CD4-positive, alpha-beta T cell (primary cell): ENCODE measurements around the gene FGG. TPM values are rescaled to one million over a fixed set of nuclear protein-coding genes. Genes with fewer than 3 reads are reported as not detected.

Experiments
- ATAC-seq: fragments of 200-7000 bp; cut with Tn5 transposase; one replicate; pipeline ENCODE4 v1.10.0; 2022; ENCODE audit warnings: mild to moderate bottlenecking; ENCODE audit not compliant: poor library complexity
- CTCF ChIA-PET: fragments of 350-600 bp; sonication (Branson Sonifier 250); formaldehyde crosslinking; loops from one replicate; lab custom pipeline; 2021; ENCODE audit warnings: antibody characterized with exemption, inconsistent platforms; lab: Charles Lee
- POLR2A ChIA-PET: fragments of 350-600 bp; sonication (Branson Sonifier 250); formaldehyde crosslinking; loops from one replicate; lab custom pipeline; 2021; ENCODE audit warnings: antibody characterized with exemption, inconsistent platforms; lab: Charles Lee
- DNase-seq, 14 experiments: peaks; one replicate each; pipeline ENCODE4 v3.0.0-alpha.2; 2013 to 2020; ENCODE audit warnings: mixed read lengths in 2 of 14
- H3K27ac ChIP-seq, 2 donors: one replicate each; pipeline versions ENCODE4 v1.5.1 to v1.7.0; 2013; ENCODE audit warnings: low read length in 2 of 2, low read depth in 1 of 2, mild to moderate bottlenecking in 1 of 2
- H3K27me3 ChIP-seq, 2 experiments: 1 replicate in 1 of 2; 2 replicates in 1 of 2; pipeline versions ENCODE4 v1.6.1 to v1.7.0; 2013; ENCODE audit warnings: low read length in 2 of 2, control low read depth in 1 of 2, mild to moderate bottlenecking in 1 of 2, moderate library complexity in 1 of 2; ENCODE audit not compliant: insufficient read depth in 2 of 2, control insufficient read depth in 1 of 2
- H3K36me3 ChIP-seq: one replicate; pipeline ENCODE4 v1.6.1; 2013; ENCODE audit warnings: low read length, control low read depth; ENCODE audit not compliant: insufficient read depth
- H3K4me1 ChIP-seq: one replicate; pipeline ENCODE4 v1.6.1; 2013; ENCODE audit warnings: low read length, control low read depth; ENCODE audit not compliant: insufficient read depth
- H3K4me3 ChIP-seq: one replicate; pipeline ENCODE4 v1.5.1; 2013; ENCODE audit warnings: mild to moderate bottlenecking, low read length, moderate library complexity
- H3K9me3 ChIP-seq, 2 experiments: 1 replicate in 1 of 2; 2 replicates in 1 of 2; pipeline versions ENCODE4 v1.6.1 to v1.7.0; 2013; ENCODE audit warnings: low read length in 2 of 2, mild to moderate bottlenecking in 2 of 2, control low read depth in 1 of 2, moderate library complexity in 1 of 2; ENCODE audit not compliant: control insufficient read depth in 1 of 2, insufficient read depth in 1 of 2
- H3K27ac Mint-ChIP-seq: one replicate; pipeline ENCODE4 v1.8.0; 2020; ENCODE audit warnings: mixed read lengths
- H3K27me3 Mint-ChIP-seq: one replicate; pipeline ENCODE4 v1.8.0; 2021; ENCODE audit warnings: mixed read lengths
- H3K36me3 Mint-ChIP-seq: one replicate; pipeline ENCODE4 v1.8.0; 2021; ENCODE audit warnings: low read depth, mixed read lengths
- H3K4me1 Mint-ChIP-seq: one replicate; pipeline ENCODE4 v1.8.0; 2021; ENCODE audit warnings: low read depth, mixed read lengths
- H3K4me3 Mint-ChIP-seq: one replicate; pipeline ENCODE4 v1.8.0; 2020; ENCODE audit warnings: mild to moderate bottlenecking, mixed read lengths
- H3K9me3 Mint-ChIP-seq: one replicate; pipeline ENCODE4 v1.8.0; 2020; ENCODE audit warnings: mixed read lengths
- intact Hi-C, 2 experiments: fragments of 100-400 bp; cut with DNase I in 1 of 2; cut with micrococcal nuclease in 1 of 2; formaldehyde crosslinking; loops; one replicate each; pipeline versions ENCODE4 v1.15.1 to v1.9.0; 2023 to 2025; cut with DNase I, micrococcal nuclease
- total RNA-seq, 174 experiments: library from RNA in 2 of 174; stranded (reverse) in 2 of 174; gene quantifications; one replicate each; pipeline ENCODE4 v1.2.3 and lab custom pipeline; 2021 to 2026
- TF ChIP-seq, protein P1 (sequence below): fragments of 200-600 bp; IDR thresholded peaks from one replicate; pipeline ENCODE4 v1.8.0; 2022; ENCODE audit warnings: antibody characterized with exemption, mild to moderate bottlenecking

The FGG gene
- total RNA-seq, 2 experiments from 2014 or later, result not detected

DNA sequence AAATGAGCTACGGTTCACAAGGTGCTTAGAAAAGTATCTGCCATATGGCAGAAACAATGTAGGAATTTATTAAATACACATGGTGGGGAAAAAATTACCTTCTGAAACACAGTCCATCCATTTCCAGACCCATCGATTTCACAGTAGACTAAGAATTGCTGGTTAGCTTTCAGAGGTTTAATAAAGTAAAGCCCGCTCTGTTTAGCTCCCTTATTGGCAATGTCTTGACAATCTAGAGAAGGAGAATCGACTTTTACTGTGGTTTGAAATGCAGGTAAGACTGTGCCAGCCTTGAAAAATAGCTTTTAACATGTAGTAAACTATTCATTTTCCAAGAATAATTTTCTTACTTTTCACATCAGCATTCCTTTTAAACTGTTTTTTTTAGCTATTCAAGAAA is 2.9 kb downstream of the FGG start:
- CTCF ChIA-PET, result no interaction called here
- peaks cover 49% of the 10 kb centered on the region for H3K27me3 Mint-ChIP-seq

DNA sequence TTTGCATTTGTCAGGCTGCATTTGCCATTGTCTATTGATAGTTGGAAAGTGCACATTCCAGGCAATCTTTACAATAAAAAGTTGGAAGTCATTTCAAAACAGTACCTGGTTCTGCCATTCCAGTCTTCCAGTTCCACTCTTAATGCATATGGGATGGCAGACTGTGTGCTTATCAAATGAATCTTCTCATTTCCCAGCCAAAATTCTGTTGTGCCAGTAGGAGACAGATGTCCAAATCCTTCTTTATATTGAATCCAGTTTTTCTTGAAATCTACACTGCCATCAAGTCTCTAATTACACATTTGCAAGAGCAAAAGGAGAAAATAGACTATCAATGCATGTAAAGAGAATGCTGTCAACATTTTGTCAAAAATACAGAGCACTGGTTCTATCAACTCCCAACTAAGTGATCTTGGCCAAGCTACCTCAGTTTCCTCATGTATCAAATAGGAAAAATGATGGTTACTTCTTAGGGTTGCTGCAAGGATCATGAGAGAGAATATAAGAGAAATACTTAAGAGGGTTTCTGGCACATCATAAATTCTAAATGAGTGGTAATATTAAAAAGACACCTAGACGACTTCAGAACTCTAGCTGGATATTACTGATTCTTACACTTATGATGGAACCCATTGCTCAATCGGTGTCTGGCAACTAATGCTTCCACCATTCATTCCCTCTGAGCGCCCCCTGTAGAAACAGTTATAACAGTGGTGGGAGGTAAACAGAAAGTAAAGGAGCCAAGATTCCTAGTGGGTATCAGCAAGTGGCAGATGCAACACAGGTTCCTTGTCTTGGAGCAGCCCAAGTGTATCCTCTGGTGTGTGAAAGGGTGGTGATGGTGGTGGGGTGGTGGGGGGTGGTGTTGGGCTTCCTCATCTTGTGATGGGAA is 3.8 kb downstream of the FGG start:
- H3K27ac Mint-ChIP-seq, result no peak overlapping the region
- H3K36me3 ChIP-seq, result no peaks in the 10 kb centered on the region
- TF ChIP-seq, protein P1, sequence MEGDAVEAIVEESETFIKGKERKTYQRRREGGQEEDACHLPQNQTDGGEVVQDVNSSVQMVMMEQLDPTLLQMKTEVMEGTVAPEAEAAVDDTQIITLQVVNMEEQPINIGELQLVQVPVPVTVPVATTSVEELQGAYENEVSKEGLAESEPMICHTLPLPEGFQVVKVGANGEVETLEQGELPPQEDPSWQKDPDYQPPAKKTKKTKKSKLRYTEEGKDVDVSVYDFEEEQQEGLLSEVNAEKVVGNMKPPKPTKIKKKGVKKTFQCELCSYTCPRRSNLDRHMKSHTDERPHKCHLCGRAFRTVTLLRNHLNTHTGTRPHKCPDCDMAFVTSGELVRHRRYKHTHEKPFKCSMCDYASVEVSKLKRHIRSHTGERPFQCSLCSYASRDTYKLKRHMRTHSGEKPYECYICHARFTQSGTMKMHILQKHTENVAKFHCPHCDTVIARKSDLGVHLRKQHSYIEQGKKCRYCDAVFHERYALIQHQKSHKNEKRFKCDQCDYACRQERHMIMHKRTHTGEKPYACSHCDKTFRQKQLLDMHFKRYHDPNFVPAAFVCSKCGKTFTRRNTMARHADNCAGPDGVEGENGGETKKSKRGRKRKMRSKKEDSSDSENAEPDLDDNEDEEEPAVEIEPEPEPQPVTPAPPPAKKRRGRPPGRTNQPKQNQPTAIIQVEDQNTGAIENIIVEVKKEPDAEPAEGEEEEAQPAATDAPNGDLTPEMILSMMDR, result no peak

More for the DNA sequence above, 2.9 kb downstream of the FGG start:
- Histone ChIP-seq H3K4me3 (no peak overlapping the region), H3K27me3 (peaks cover 5 to 29% of the 10 kb centered on the region in 2 experiments), H3K36me3 (no peaks in the 10 kb centered on the region), H3K4me1 (no peaks in the 10 kb centered on the region), H3K9me3 (no peaks in the 10 kb centered on the region), H3K27ac (no peak overlapping the region)
- intact Hi-C loops, result no loop called here
- TF ChIP-seq, protein P1, result no peak
- no peak overlapping the region for H3K4me3 Mint-ChIP-seq
- H3K27ac Mint-ChIP-seq, result no peak overlapping the region
- no peaks in the 10 kb centered on the region for H3K36me3 Mint-ChIP-seq
- POLR2A ChIA-PET, result no interaction called here
- ATAC-seq, result no peak
- H3K9me3 Mint-ChIP-seq, result no peaks in the 10 kb centered on the region
- H3K4me1 Mint-ChIP-seq, result no peaks in the 10 kb centered on the region
- DNase-seq, result no peak

DNA sequence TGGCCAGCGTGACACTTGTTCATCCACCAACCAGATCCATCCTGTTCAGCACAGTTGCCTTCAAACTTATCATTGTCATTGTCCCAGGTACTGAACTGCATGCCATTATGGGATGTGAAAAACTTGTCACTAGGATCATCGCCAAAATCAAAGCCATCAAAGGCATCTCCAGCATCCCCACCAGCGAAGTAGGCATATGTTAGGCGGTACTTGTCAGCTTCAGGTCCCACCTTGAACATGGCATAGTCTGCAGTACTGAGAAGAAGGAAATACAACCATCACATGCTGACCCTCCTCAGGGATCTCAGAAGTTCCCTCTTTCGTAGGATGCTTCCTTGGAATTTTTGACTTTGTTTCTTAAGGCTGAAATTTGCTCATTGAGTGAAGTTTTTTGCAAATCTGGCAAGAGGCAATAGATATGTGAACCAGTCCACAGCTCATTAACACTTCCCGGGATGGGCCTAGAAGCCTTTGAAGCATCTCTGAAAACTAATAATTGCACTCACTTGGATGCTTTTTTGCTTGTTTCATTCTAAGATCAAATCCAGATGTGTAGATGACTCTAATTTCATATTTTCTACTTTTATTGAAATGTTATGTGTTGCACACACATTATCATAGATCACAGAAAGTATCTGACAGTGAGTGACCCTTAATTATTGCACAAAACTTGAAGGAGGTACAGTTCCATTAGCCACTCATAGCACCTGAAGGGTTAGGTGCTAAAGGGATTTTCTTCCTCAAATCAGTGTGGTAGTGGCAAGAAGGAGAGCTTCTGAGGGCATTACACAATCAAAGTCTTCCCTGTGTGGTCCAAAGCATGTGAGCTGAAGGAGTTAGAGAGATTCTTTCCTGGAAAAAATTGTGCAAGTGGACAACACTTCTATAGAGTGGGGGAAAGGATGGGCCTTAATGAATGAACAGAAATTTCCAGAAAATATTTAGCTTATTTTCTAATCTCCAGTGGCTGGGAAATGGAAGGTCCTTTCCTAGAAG is 5.4 kb downstream of the FGG start:
- ChIA-PET POLR2A (no interaction called here), CTCF (no interaction called here)
- H3K4me3 ChIP-seq, result no peak overlapping the region
- peaks cover 50% of the 10 kb centered on the region for H3K27me3 Mint-ChIP-seq
- H3K27ac ChIP-seq, result no peak overlapping the region
- H3K9me3 Mint-ChIP-seq, result no peaks in the 10 kb centered on the region
- no peaks in the 10 kb centered on the region for H3K9me3 ChIP-seq
- no peaks in the 10 kb centered on the region for H3K4me1 ChIP-seq
- TF ChIP-seq, protein P1, result no peak
- ATAC-seq (no peak), DNase-seq (no peak)
- no peaks in the 10 kb centered on the region for H3K36me3 ChIP-seq
- intact Hi-C loops, result no loop called here
- H3K27ac Mint-ChIP-seq, result no peak overlapping the region
- H3K4me1 Mint-ChIP-seq, result no peaks in the 10 kb centered on the region
- H3K36me3 Mint-ChIP-seq, result no peaks in the 10 kb centered on the region
- H3K27me3 ChIP-seq, result peaks cover 5 to 22% of the 10 kb centered on the region in 2 experiments
- H3K4me3 Mint-ChIP-seq, result no peak overlapping the region

More for the DNA sequence above, 3.8 kb downstream of the FGG start:
- H3K27me3 ChIP-seq, result peaks cover 5 to 29% of the 10 kb centered on the region in 2 experiments
- Mint-ChIP-seq H3K27me3 (peaks cover 51% of the 10 kb centered on the region), H3K4me3 (no peak overlapping the region), H3K4me1 (no peaks in the 10 kb centered on the region), H3K36me3 (no peaks in the 10 kb centered on the region), H3K9me3 (no peaks in the 10 kb centered on the region)
- no peak overlapping the region for H3K27ac ChIP-seq
- H3K4me1 ChIP-seq, result no peaks in the 10 kb centered on the region
- ATAC-seq (no peak), DNase-seq (no peak)
- intact Hi-C loops, result no loop called here
- POLR2A ChIA-PET, result no interaction called here
- no peak overlapping the region for H3K4me3 ChIP-seq
- CTCF ChIA-PET, result no interaction called here
- no peaks in the 10 kb centered on the region for H3K9me3 ChIP-seq
